ENCODE measurements around the gene TCTA.

GRCh38 chr3:49454898-49455681 is 42.9 kb downstream of the TCTA start:
- TF ChIP-seq CTCF (IDR thresholded peaks at IDR 0.05) = no peak
- TF ChIP-seq POLR2A (IDR thresholded peaks at IDR 0.05; ENCODE audit: low read depth) = no peak
- TF ChIP-seq EP300 (IDR thresholded peaks at IDR 0.05) = no peak
- no peak for TF ChIP-seq POLR2AphosphoS5 (IDR thresholded peaks at IDR 0.05)

Measured in esophagus muscularis mucosa (tissue), 4 donors.